MM.1S (cell line): Measurements from ENCODE around the gene AHCYL1.

Experiments used
- DNase-seq: peaks from one replicate; pipeline ENCODE4 v3.0.0-alpha.2; 2015
- H2AFZ ChIP-seq: fragments of 300-600 bp; sonication (generic); 2 replicates; pipeline ENCODE4 v1.6.0; 2016; ENCODE audit warnings: antibody characterized with exemption, low read length
- H3F3A ChIP-seq: fragments of 300-600 bp; sonication (generic); 2 replicates; pipeline ENCODE4 v1.6.1; 2016; ENCODE audit warnings: mild to moderate bottlenecking, antibody characterized with exemption, low read length, moderate library complexity, mixed read lengths; ENCODE audit not compliant: insufficient read depth
- H3K27ac ChIP-seq: fragments of 300-600 bp; sonication (generic); 2 replicates; pipeline ENCODE4 v1.5.1; 2016; ENCODE audit warnings: mild to moderate bottlenecking, low read length
- H3K27me3 ChIP-seq: fragments of 300-600 bp; sonication (generic); replicated peaks from 2 replicates; pipeline ENCODE4 v1.6.0; 2016; ENCODE audit warnings: low read length; ENCODE audit not compliant: insufficient read depth
- H3K36me3 ChIP-seq: fragments of 300-600 bp; sonication (generic); replicated peaks from 2 replicates; pipeline ENCODE4 v1.6.1; 2016; ENCODE audit warnings: mild to moderate bottlenecking, low read length, mixed read lengths; ENCODE audit not compliant: insufficient read depth
- H3K4me1 ChIP-seq: fragments of 300-600 bp; sonication (generic); 2 replicates; pipeline ENCODE4 v1.6.1; 2016; ENCODE audit warnings: low read length, mixed read lengths
- H3K4me2 ChIP-seq: fragments of 300-600 bp; sonication (generic); 2 replicates; pipeline ENCODE4 v1.6.0; 2016; ENCODE audit warnings: low read depth, low read length
- H3K4me3 ChIP-seq: fragments of 300-600 bp; sonication (generic); 2 replicates; pipeline ENCODE4 v1.5.1; 2016; ENCODE audit warnings: low read length, mixed read lengths
- H3K79me2 ChIP-seq: fragments of 300-600 bp; sonication (generic); 2 replicates; pipeline ENCODE4 v1.6.1; 2016; ENCODE audit warnings: mixed run types, low read length, mixed read lengths
- H3K9ac ChIP-seq: fragments of 300-600 bp; sonication (generic); 2 replicates; pipeline ENCODE4 v1.6.1; 2016; ENCODE audit warnings: low read length, mixed read lengths
- H3K9me2 ChIP-seq: fragments of 300-600 bp; sonication (generic); replicated peaks from 2 replicates; pipeline ENCODE4 v1.6.1; 2016; ENCODE audit warnings: mild to moderate bottlenecking, low read length, mixed read lengths; ENCODE audit not compliant: insufficient read depth
- H3K9me3 ChIP-seq: fragments of 300-600 bp; sonication (generic); replicated peaks from 2 replicates; pipeline ENCODE4 v1.6.1; 2016; ENCODE audit warnings: mild to moderate bottlenecking, low read length, mixed read lengths; ENCODE audit not compliant: insufficient read depth
- H4K20me1 ChIP-seq: fragments of 300-600 bp; sonication (generic); 2 replicates; pipeline ENCODE4 v1.6.1; 2016; ENCODE audit warnings: mild to moderate bottlenecking, low read length, moderate library complexity, mixed read lengths; ENCODE audit not compliant: insufficient read depth
- EZH2 ChIP-seq: fragments of 300-600 bp; sonication (generic); optimal IDR thresholded peaks from 2 replicates; pipeline ENCODE3; 2017; ENCODE audit warnings: low read depth, mild to moderate bottlenecking, antibody characterized with exemption, low read length, mixed read lengths
- EZH2phosphoT487 ChIP-seq: fragments of 300-600 bp; sonication (generic); IDR thresholded peaks from 2 replicates; pipeline ENCODE4 v1.6.1; 2018; ENCODE audit warnings: antibody characterized with exemption, low read length
- TF ChIP-seq, protein P1 (sequence below): fragments of 300-600 bp; sonication (generic); IDR thresholded peaks from 2 replicates; pipeline ENCODE4 v1.5.1; 2016; ENCODE audit warnings: antibody characterized with exemption, low read length, mixed read lengths

Gene AHCYL1

DNA sequence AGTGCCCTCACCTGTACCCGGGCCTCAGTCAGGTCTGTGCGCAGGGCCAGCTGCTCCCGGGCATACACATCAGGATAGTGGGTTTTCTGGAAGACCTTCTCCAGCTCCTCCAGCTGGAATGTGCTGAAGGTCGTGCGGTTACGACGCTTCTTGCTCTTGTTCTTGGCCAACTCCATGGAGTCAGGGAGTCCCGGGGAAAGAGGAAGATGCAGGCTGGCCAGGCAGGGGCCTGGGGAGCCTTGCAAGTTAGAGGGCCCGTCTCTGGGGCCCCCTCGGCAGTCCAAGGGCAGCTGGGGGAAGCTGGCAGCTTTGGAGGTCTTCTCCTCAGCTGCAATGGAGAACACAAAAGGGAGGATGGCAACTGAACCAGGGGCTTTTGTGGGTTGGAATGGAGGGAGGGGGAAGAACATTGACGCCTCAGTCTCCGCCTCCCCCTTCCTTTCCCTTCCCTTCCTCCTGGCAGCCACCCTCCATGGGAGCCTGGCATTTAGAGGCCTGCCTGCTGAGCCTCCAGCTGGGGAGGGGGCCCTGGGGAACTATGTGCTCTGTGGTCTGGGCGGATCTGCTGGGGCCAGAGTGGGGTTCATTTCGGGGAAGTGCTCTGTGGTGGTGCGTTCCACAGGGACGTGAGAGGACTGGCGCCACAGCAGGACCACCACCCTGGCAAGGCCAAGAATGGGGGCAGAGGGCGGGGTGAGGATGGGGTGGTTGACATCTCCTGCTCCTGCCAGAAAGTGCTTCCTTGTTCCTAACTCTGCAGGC lies 80.2 kb downstream of the AHCYL1 start:
- TF ChIP-seq EZH2 (no peak), EZH2phosphoT487 (no peak)
- TF ChIP-seq, protein P1, sequence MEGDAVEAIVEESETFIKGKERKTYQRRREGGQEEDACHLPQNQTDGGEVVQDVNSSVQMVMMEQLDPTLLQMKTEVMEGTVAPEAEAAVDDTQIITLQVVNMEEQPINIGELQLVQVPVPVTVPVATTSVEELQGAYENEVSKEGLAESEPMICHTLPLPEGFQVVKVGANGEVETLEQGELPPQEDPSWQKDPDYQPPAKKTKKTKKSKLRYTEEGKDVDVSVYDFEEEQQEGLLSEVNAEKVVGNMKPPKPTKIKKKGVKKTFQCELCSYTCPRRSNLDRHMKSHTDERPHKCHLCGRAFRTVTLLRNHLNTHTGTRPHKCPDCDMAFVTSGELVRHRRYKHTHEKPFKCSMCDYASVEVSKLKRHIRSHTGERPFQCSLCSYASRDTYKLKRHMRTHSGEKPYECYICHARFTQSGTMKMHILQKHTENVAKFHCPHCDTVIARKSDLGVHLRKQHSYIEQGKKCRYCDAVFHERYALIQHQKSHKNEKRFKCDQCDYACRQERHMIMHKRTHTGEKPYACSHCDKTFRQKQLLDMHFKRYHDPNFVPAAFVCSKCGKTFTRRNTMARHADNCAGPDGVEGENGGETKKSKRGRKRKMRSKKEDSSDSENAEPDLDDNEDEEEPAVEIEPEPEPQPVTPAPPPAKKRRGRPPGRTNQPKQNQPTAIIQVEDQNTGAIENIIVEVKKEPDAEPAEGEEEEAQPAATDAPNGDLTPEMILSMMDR, result no peak
- Histone ChIP-seq H3K4me1 (no peaks in the 10 kb centered on the region), H3K9ac (no peak overlapping the region), H3K27ac (no peak overlapping the region), H3K9me2 (no peaks in the 10 kb centered on the region), H3K9me3 (no peaks in the 10 kb centered on the region), H3K4me2 (no peak overlapping the region), H3K4me3 (no peak overlapping the region), H2AFZ (no peak overlapping the region), H3K27me3 (no peaks in the 10 kb centered on the region), H3F3A (no peaks in the 10 kb centered on the region), H4K20me1 (no peaks in the 10 kb centered on the region), H3K36me3 (no peaks in the 10 kb centered on the region), H3K79me2 (no peaks in the 10 kb centered on the region)
- no peak for DNase-seq

DNA sequence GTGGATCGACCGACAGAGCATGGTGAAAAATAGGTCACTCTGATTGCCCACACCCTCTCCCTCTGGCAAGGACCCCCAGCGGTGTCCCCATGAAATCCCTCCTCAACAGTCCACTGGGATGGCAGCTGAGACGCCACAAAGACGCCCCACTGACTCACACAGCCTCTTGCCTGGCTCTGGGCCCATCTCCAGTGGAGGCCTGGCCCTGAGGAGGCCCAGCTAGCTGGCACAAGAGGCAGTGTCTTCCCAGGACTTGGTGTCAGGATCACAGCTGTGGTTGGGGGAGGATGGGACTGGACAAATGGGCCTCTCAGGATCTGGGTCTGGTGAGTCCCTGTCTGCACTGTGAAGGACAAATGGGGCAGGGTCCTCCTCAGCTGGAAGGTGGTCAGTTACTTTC lies 81.3 kb downstream of the AHCYL1 start:
- Histone ChIP-seq H3K27me3 (no peaks in the 10 kb centered on the region), H3K4me2 (no peak overlapping the region)

DNA sequence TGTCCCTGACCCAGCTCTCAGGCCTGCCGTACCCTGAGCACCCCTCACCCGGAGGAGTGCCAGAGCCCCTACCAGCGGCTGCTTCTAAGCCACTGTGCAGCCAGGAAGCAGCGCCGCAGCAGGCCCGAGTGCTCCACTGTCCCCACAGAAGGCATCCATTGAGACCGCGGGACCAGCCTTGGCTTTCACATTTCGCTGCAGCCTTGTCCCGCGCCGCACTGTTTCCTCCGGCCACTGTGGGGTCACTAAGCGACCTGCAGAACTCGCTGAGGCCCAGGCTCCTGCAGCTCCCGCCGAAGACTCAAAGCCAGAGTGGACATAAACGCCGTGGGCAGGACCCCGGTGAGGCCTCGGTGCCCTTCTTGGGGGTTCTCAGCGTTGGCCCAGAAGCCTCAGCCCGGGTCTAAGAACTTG lies 82.9 kb downstream of the AHCYL1 start:
- no peak overlapping the region for H3K4me3 ChIP-seq
- H2AFZ ChIP-seq, result no peak overlapping the region
- H3K9me2 ChIP-seq, result no peaks in the 10 kb centered on the region
- no peaks in the 10 kb centered on the region for H3K36me3 ChIP-seq
- H3K4me2 ChIP-seq, result no peak overlapping the region
- no peaks in the 10 kb centered on the region for H3K27me3 ChIP-seq
- no peaks in the 10 kb centered on the region for H3K4me1 ChIP-seq
- H3K27ac ChIP-seq, result no peak overlapping the region
- TF ChIP-seq EZH2phosphoT487 (no peak), EZH2 (no peak)
- TF ChIP-seq, protein P1, result no peak
- no peaks in the 10 kb centered on the region for H3K9me3 ChIP-seq
- H3K79me2 ChIP-seq, result no peaks in the 10 kb centered on the region
- H3F3A ChIP-seq, result no peaks in the 10 kb centered on the region
- no peaks in the 10 kb centered on the region for H4K20me1 ChIP-seq
- no peak overlapping the region for H3K9ac ChIP-seq
- no peak for DNase-seq

More for the DNA sequence above, 81.3 kb downstream of the AHCYL1 start:
- no peaks in the 10 kb centered on the region for H3F3A ChIP-seq
- no peaks in the 10 kb centered on the region for H4K20me1 ChIP-seq
- H3K27ac ChIP-seq, result no peak overlapping the region
- TF ChIP-seq EZH2 (no peak), EZH2phosphoT487 (no peak)
- TF ChIP-seq, protein P1, result no peak
- H3K36me3 ChIP-seq, result no peaks in the 10 kb centered on the region
- DNase-seq, result no peak
- no peak overlapping the region for H3K4me3 ChIP-seq
- H3K4me1 ChIP-seq, result no peaks in the 10 kb centered on the region
- H3K9me2 ChIP-seq, result no peaks in the 10 kb centered on the region
- no peak overlapping the region for H2AFZ ChIP-seq
- no peaks in the 10 kb centered on the region for H3K9me3 ChIP-seq
- no peaks in the 10 kb centered on the region for H3K79me2 ChIP-seq
- H3K9ac ChIP-seq, result no peak overlapping the region
